Astrocyte (in vitro differentiated cells and primary cell): Measurements from ENCODE around the gene DNAJC16.

Source experiments
- EZH2 ChIP-seq: IDR thresholded peaks from 2 replicates; pipeline ENCODE4 v1.6.1; 2012; ENCODE audit warnings: mild to moderate bottlenecking, low read length, inconsistent platforms; ENCODE audit not compliant: insufficient read depth
- TF ChIP-seq, protein P1 (sequence below): IDR thresholded peaks from 2 replicates; pipeline ENCODE4 v1.5.1; 2011; ENCODE audit warnings: low read depth, mild to moderate bottlenecking, inconsistent platforms, low read length, moderate library complexity; ENCODE audit not compliant: insufficient read depth

DNA sequence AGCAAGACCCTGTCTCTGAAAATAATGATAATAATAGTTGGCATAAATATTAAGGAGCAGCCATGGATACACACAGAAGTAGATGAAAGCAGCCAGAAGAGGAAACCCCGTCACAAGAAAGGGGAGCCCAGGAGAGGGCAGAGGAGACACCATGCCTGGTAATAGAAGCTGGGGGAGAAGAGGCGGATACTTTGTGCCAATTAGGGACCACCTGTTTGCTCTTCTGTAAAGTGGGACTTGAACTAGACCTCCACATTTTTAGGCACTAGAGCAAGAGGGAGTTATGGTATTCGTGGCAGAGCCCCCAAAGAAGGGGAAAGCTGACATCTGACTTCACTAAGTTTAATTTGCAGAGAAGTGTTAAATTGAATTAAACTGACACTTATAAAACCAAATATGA is 38.3 kb upstream of the DNAJC16 start:
- TF ChIP-seq, protein P1, sequence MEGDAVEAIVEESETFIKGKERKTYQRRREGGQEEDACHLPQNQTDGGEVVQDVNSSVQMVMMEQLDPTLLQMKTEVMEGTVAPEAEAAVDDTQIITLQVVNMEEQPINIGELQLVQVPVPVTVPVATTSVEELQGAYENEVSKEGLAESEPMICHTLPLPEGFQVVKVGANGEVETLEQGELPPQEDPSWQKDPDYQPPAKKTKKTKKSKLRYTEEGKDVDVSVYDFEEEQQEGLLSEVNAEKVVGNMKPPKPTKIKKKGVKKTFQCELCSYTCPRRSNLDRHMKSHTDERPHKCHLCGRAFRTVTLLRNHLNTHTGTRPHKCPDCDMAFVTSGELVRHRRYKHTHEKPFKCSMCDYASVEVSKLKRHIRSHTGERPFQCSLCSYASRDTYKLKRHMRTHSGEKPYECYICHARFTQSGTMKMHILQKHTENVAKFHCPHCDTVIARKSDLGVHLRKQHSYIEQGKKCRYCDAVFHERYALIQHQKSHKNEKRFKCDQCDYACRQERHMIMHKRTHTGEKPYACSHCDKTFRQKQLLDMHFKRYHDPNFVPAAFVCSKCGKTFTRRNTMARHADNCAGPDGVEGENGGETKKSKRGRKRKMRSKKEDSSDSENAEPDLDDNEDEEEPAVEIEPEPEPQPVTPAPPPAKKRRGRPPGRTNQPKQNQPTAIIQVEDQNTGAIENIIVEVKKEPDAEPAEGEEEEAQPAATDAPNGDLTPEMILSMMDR = no peak
- no peak for TF ChIP-seq EZH2
